ENCODE measurements around the gene MED17. TPM values are rescaled to one million over a fixed set of nuclear protein-coding genes. Genes with fewer than 3 reads are reported as not detected.

Gene MED17
- total and polyA plus RNA-seq, 10 of the 15 experiments (the other 5 are each of a cell fraction or from before 2014, with no cell fraction given) = 7.3 to 38.7 (median 28.3) TPM

GRCh38 chr11:93741094-93741881, 42.8 kb upstream of the MED17 start, which contains the start of the genes C11orf54 and TAF1D (continued):
- TF ChIP-seq POLR2AphosphoS5 (IDR thresholded peaks at IDR 0.05; ENCODE audit: low read length) = peak; percentile 100
- no peak for TF ChIP-seq NR2C2 (IDR thresholded peaks at IDR 0.05; ENCODE audit: borderline replicate concordance, control insufficient read depth, insufficient read length, low read depth)
- TF ChIP-seq EZH2 (IDR thresholded peaks at IDR 0.05; ENCODE audit: borderline replicate concordance, control insufficient read depth, low read depth, low read length) = no peak
- TF ChIP-seq PAX8 (IDR thresholded peaks at IDR 0.05) = 0 out of 2 replicates have a peak, but pooled peaks have one; percentile 29
- TF ChIP-seq CHD1 (IDR thresholded peaks at IDR 0.05; ENCODE audit: low read depth, low read length) = no peak
- TF ChIP-seq KLF5 (IDR thresholded peaks at IDR 0.05; ENCODE audit: partially characterized antibody) = peak; percentile 80
- TF ChIP-seq ZNF207 (IDR thresholded peaks at IDR 0.05; ENCODE audit: borderline replicate concordance) = peak; percentile 24; the same call in 1 of the 2 replicates
- TF ChIP-seq NBN (IDR thresholded peaks at IDR 0.05) = peak; percentile 88; the same call in 1 of the 2 replicates
- 0 out of 2 replicates have a peak, but pooled peaks have one; percentile 22 for TF ChIP-seq JUND (IDR thresholded peaks at IDR 0.05; ENCODE audit: low read depth, low read length)
- peak; percentile 47; the same call in 1 of the 2 replicates for TF ChIP-seq ZBTB40 (IDR thresholded peaks at IDR 0.05; ENCODE audit: borderline replicate concordance)
- TF ChIP-seq YBX1 (IDR thresholded peaks at IDR 0.05) = no peak
- TF ChIP-seq IKZF2 (IDR thresholded peaks at IDR 0.05) = no peak
- TF ChIP-seq ZBTB33 (IDR thresholded peaks at IDR 0.05) = no peak
- TF ChIP-seq RAD51 (IDR thresholded peaks at IDR 0.05) = no peak
- no peak for TF ChIP-seq EED (IDR thresholded peaks at IDR 0.05; ENCODE audit: low read depth)
- 0 out of 2 replicates have a peak, but pooled peaks have one; percentile 43 for TF ChIP-seq STAT1 (conservative IDR thresholded peaks at IDR 0.05)
- no peak for TF ChIP-seq MYB (IDR thresholded peaks at IDR 0.05; ENCODE audit: borderline replicate concordance, low read depth, low read length)
- TF ChIP-seq ZNF24 (IDR thresholded peaks at IDR 0.05) = no peak
- TF ChIP-seq, protein P1, sequence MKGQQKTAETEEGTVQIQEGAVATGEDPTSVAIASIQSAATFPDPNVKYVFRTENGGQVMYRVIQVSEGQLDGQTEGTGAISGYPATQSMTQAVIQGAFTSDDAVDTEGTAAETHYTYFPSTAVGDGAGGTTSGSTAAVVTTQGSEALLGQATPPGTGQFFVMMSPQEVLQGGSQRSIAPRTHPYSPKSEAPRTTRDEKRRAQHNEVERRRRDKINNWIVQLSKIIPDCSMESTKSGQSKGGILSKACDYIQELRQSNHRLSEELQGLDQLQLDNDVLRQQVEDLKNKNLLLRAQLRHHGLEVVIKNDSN (IDR thresholded peaks at IDR 0.05; ENCODE audit: borderline replicate concordance, extremely low read length, insufficient read depth, low read depth, low read length) = no peak
- TF ChIP-seq, protein P2, sequence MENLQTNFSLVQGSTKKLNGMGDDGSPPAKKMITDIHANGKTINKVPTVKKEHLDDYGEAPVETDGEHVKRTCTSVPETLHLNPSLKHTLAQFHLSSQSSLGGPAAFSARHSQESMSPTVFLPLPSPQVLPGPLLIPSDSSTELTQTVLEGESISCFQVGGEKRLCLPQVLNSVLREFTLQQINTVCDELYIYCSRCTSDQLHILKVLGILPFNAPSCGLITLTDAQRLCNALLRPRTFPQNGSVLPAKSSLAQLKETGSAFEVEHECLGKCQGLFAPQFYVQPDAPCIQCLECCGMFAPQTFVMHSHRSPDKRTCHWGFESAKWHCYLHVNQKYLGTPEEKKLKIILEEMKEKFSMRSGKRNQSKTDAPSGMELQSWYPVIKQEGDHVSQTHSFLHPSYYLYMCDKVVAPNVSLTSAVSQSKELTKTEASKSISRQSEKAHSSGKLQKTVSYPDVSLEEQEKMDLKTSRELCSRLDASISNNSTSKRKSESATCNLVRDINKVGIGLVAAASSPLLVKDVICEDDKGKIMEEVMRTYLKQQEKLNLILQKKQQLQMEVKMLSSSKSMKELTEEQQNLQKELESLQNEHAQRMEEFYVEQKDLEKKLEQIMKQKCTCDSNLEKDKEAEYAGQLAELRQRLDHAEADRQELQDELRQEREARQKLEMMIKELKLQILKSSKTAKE (IDR thresholded peaks at IDR 0.05; ENCODE audit: low read depth, poor library complexity, severe bottlenecking) = no peak

All from GM12878 (cell line).